GM20000 (cell line): Measurements from ENCODE around the gene DGKI.

Experiments
- DNase-seq: peaks from one replicate; pipeline ENCODE4 v3.0.0; 2012; ENCODE audit warnings: low spot score
- CTCF ChIP-seq: IDR thresholded peaks from 2 replicates; pipeline ENCODE4 v1.5.1; 2012; ENCODE audit warnings: mild to moderate bottlenecking, control low read depth; ENCODE audit errors: extremely low read depth, missing control alignments

Gene DGKI

DNA sequence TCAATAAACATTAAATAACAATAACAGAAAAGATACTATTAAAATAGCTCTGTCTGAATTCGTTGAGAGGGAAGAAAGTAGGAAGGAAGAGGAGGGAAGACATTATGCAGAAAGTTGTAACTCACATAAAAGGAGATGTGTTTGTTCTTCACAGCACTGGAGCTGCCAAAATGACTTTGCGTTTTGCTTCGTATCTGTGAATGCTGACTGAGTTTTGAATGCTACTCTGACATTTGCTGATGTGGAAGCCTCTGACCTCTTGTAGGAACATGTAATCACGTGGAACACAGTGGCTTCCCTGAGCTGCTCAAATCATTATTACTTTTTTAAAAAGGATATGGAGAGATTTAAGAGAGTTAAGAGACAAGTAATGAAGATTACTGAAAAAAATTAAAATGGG, 15.6 kb upstream of the DGKI start:
- TF ChIP-seq CTCF: no peak

GRCh38 chr7:137860542-137860941, 13.8 kb upstream of the DGKI start:
- TF ChIP-seq CTCF: no peak
- no peak for DNase-seq

More for the DNA sequence above, 15.6 kb upstream of the DGKI start:
- no peak for DNase-seq

- no peak for TF ChIP-seq CTCF
- DNase-seq: no peak
Measured at GRCh38 chr7:137853053-137853452, 6.3 kb upstream of the DGKI start.

DNA sequence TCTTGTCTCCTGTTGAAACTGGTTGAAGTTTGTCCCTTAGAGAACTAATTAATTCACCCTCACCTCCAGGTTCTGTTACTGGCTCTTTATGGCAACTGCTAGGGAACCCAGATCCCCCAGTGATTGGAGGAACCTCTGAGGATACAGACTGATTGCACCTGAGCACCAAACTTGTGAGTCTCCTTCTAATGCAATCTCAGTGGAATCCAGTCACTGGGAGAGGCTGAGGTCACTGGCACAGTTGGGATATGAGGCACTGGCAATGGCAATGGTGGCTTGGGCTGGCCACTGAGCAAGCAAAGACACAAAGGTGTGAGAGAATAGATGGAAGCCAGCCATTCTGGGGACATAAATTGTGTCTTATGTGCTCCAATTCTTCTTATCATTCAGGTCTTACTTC, 5.3 kb upstream of the DGKI start:
- no peak for TF ChIP-seq CTCF
- DNase-seq: no peak

GRCh38 chr7:137850972-137851945, 4.5 kb upstream of the DGKI start:
- no peak for DNase-seq
- TF ChIP-seq CTCF: no peak

DNA sequence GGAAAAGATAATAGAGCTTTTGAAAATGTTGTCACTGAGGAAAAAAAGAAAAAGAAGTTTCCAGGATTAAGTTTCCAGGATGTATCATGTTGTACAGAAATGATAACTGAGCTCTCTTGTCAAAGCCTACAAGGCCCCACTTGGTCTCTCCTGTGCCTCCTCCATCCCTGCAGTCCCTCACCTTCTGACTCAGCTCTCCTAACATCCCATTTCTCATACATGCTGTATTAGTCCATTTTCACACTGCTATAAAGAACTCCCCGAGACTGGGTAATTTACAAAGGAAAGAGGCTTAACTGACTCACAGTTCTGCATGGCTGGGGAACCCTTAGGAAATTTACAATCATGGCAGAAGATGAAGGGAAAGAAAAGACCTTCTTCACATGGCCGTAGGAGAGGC, 3.8 kb upstream of the DGKI start:
- no peak for DNase-seq
- TF ChIP-seq CTCF: no peak

GRCh38 chr7:137848095-137848494, 1.3 kb upstream of the DGKI start:
- no peak for TF ChIP-seq CTCF
- no peak for DNase-seq
